Measurements from ENCODE around the gene P3H1.
"Not testable (repeated sequence)": the region's sequence is repeated elsewhere in the genome, so short reads cannot be mapped to it uniquely, and the experiment has no call there.

- not testable (repeated sequence) for TF ChIP-seq POLR2A (IDR thresholded peaks at IDR 0.05; ENCODE audit: low read depth); CTCF (IDR thresholded peaks at IDR 0.05); POLR2AphosphoS5 (IDR thresholded peaks at IDR 0.05)
Measured at GRCh38 chr1:42712808-42713207, 54.0 kb downstream of the P3H1 start.

All from esophagus muscularis mucosa (tissue), 3 donors.